Lower leg skin (tissue), 4 donors: ENCODE data around the gene SIRT1. TPM values are rescaled to one million over a fixed set of nuclear protein-coding genes. Genes with fewer than 3 reads are reported as not detected.
"Not testable (repeated sequence)": the region's sequence is repeated elsewhere in the genome, so short reads cannot be mapped to it uniquely, and the experiment has no call there.

Source experiments
- DNase-seq, 2 donors: peaks; one replicate each; pipeline ENCODE4 v3.0.0-alpha.2; 2019; ENCODE audit warnings: low spot score in 2 of 2
- H3K4me3 ChIP-seq: fragments of 200-600 bp; sonication (generic); 2 replicates; pipeline ENCODE4 v1.5.1; 2017; ENCODE audit warnings: mild to moderate bottlenecking, low read depth; ENCODE audit not compliant: poor library complexity, severe bottlenecking
- CTCF ChIP-seq, 3 donors: fragments of 450-650 bp; IDR thresholded peaks; one replicate each; pipeline ENCODE4 v1.5.1; 2016; ENCODE audit warnings: antibody characterized with exemption in 3 of 3, mild to moderate bottlenecking in 3 of 3, moderate library complexity in 2 of 3
- POLR2A ChIP-seq, 2 donors: fragments of 450-650 bp; IDR thresholded peaks; one replicate each; pipeline ENCODE4 v1.6.1; 2016 to 2017; ENCODE audit warnings: antibody characterized with exemption in 2 of 2, mild to moderate bottlenecking in 1 of 2, moderate library complexity in 1 of 2
- whole genome bisulfite sequencing, 2 donors: methylation state at CpG; one replicate each; pipeline ENCODE4 v1.1.5; 2018; 5-methylcytosine and 5-hydroxymethylcytosine counted together
- intact Hi-C: fragments of 100-400 bp; cut with DNase I; formaldehyde crosslinking; loops from one replicate; pipeline ENCODE4 v1.15.0; 2023; ENCODE audit warnings: low total_unique reads
- total RNA-seq, 4 donors: library from RNA; depleted of rRNA; stranded (reverse); fragments of >200 nt; gene quantifications; one replicate each; pipeline ENCODE4 v1.1.0, GENCODE V29; 2016

The SIRT1 gene
- total RNA-seq, 4 donors from 2014 or later: 17.6 to 23.1 (median 19.4) TPM

DNA sequence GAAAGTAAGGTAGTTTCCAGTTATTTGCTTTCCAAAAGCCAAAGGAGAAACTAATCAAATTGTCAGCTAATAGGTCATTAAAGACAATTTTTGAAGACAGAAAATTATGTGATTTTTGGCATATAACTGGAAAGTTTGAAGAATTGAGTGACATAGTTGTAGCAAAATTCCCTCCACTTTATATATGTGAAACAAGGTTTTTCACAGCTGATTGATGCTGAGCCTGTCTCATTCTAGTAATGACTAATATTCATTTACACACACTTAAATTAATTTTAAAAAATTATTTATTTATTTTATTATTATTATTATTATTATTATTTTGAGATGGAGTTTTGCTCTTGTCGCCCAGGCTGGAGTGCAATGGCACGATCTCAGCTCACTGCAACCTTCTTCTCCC, 16.3 kb upstream of the SIRT1 start:
- no peak for DNase-seq
- no peak overlapping the region for H3K4me3 ChIP-seq
- intact Hi-C loops: no loop called here
- 95 to 98% methylated on average over 2 of the region's 2 CpGs for WGBS, 2 donors
- no peak for TF ChIP-seq POLR2A (IDR thresholded peaks at IDR 0.05)
- no peak for TF ChIP-seq CTCF (IDR thresholded peaks at IDR 0.05)

- no peak for TF ChIP-seq POLR2A (IDR thresholded peaks at IDR 0.05)
- TF ChIP-seq CTCF (IDR thresholded peaks at IDR 0.05): no peak
- no peak overlapping the region for H3K4me3 ChIP-seq
- intact Hi-C loops: no loop called here
- peak in 1 of 2 donors; percentile 42 for DNase-seq
- 96% methylated on average over 6 of the region's 6 CpGs for WGBS, 2 donors
Measured at GRCh38 chr10:67869996-67870395, 14.5 kb upstream of the SIRT1 start.

DNA sequence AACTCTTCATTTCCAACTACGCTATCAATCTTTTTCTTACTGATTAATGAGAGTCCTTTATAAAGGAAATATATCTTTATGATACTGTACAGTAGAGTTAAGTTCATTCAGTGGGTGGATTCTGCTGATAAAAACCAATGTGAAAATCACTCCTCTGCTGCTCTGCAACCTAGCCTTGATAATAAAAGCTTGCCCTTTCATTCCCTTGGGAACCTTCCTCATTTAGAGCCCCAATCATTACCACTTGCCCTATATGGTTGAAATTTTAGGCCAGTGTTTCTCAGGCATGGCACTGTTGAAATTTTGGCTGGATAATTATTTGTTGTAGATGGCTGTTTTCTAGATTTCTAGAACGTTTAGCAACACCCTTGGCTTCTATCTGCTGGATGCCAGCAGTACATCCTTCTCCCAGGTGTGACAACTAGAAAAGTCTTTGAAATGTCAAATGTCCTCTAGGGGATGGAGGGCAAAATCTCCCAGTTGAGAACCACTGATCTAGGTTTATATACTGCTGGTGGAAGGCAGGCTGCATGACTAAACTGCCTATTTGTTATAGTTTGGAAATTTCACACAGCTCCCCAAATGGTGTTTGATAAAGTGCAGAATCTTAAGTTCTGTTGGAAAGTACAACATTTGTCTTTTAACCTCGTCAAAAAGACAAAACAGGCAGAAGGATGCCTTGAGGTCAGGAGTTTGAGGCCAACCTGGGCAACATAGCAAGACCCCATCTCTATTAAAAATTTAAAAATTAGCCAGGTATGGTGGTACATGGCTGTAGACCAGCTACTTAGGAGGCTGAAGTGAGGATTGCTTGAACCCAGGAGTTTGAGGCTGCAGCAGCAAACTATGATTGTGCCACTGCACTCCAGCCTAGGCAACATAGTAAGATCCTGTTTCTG, 8.9 kb upstream of the SIRT1 start:
- H3K4me3 ChIP-seq: no peak overlapping the region
- no peak for TF ChIP-seq POLR2A (IDR thresholded peaks at IDR 0.05)
- no peak for TF ChIP-seq CTCF (IDR thresholded peaks at IDR 0.05)
- intact Hi-C loops: no loop called here
- 67 to 71% methylated on average over 3 of the region's 3 CpGs for WGBS, 2 donors
- DNase-seq: peak in 1 of 2 donors; percentile 26

- intact Hi-C loops, H3K4me3 ChIP-seq: not testable (repeated sequence)
- WGBS, 2 donors: 93 to 95% methylated on average over 11 of the region's 11 CpGs
- peak in 1 of 2 donors; percentile 50 for DNase-seq
Measured at GRCh38 chr10:67877421-67877820, 7.0 kb upstream of the SIRT1 start.

DNA sequence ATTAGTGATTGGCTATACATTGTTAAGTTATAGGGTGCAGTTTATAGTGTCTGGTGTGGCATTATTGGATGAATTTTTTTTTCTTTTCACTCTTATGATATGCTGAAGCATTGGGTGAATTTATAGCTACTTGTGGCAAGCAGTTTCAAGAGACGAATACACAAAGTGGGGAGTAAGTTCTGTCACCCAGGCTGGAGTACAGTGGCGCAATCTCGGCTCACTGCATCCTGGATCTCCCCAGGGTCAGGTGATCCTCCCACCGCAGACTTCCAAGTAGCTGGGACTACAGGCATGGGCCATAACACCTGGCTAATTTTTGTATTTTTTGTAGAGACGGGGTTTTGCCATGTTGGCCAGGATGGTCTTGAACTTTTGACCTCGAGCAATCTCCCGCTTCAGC, 6.3 kb upstream of the SIRT1 start:
- intact Hi-C loops: no loop called here
- no peak overlapping the region for H3K4me3 ChIP-seq
- WGBS, 2 donors: 94 to 95% methylated on average over 7 of the region's 7 CpGs
- DNase-seq: no peak
- TF ChIP-seq CTCF (IDR thresholded peaks at IDR 0.05): no peak
- no peak for TF ChIP-seq POLR2A (IDR thresholded peaks at IDR 0.05)

DNA sequence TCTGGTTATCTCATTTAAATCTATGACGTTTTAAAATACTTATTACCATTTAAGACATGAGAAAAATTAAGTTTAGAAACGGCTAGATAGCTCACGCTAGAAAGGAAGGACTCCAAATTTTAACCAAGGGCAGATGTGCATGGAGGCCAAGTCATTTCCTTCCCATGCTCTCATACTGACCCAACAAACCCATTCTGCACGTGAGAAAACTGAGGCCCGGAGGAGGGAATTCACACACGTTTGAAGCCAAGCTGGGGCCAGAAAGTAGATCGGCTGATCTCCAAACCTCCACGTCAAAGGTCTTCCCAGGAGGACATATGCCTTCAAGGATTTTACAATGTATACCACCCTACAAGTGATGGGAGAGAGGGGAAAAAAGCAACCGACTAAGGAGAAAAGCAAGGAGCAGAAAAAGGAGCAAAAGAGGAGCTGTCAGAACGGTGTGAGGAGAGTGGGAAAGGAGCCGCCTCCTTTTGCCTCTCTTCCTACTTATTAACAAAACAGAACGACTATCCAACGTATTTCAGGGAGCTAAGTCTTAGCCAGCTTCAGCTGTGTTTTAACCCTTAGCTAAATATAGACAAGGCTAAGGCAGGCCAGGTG, 645 bp upstream of the SIRT1 start:
- 12 to 16% methylated on average over 13 of the region's 13 CpGs for WGBS, 2 donors
- peak; percentile 28 to 72 for DNase-seq
- H3K4me3 ChIP-seq: peak overlapping the region; percentile 12
- intact Hi-C loops: no loop called here
- TF ChIP-seq CTCF (IDR thresholded peaks at IDR 0.05) (no peak), POLR2A (IDR thresholded peaks at IDR 0.05) (no peak)
